HG02981 (cell line): ENCODE measurements around the gene PDIA3.
"Not testable (repeated sequence)": the region's sequence is repeated elsewhere in the genome, so short reads cannot be mapped to it uniquely, and the experiment has no call there.

Experiments used
- ATAC-seq: cut with Tn5 transposase; IDR thresholded peaks from one replicate; pipeline ENCODE4 v1.9.1; 2021; ENCODE audit warnings: mild to moderate bottlenecking, moderate library complexity; ENCODE audit not compliant: unreplicated experiment

Gene PDIA3

GRCh38 chr15:43776101-43776717 is 30.0 kb downstream of the PDIA3 start:
- peak; percentile 64 for ATAC-seq

GRCh38 chr15:43776718-43777266 is 30.6 kb downstream of the PDIA3 start, which contains the start of gene ELL3:
TSS of gene ELL3 (minus strand) at chr15:43776966. CDS start at chr15:43776901, 65 bp downstream.
- ATAC-seq = peak; percentile 33

GRCh38 chr15:43777267-43777914 is 31.2 kb downstream of the PDIA3 start:
- ATAC-seq = peak; percentile 58

GRCh38 chr15:43779016-43779415 is 32.8 kb downstream of the PDIA3 start:
- ATAC-seq = no peak

- ATAC-seq = no peak
Observed at GRCh38 chr15:43789409-43789808, 43.2 kb downstream of the PDIA3 start.

- ATAC-seq = peak; percentile 85
Observed at GRCh38 chr15:43791993-43792760, 45.9 kb downstream of the PDIA3 start, which contains the start of gene SERF2. TSS of gene SERF2 (plus strand) at chr15:43792320. CDS start at chr15:43792377, 57 bp downstream.

GRCh38 chr15:43792761-43793476 is 46.7 kb downstream of the PDIA3 start:
- ATAC-seq = no peak

- ATAC-seq = no peak
Observed at GRCh38 chr15:43793647-43794046, 47.4 kb downstream of the PDIA3 start.

- no peak for ATAC-seq
Observed at GRCh38 chr15:43794269-43795037, 48.2 kb downstream of the PDIA3 start.

GRCh38 chr15:43795197-43795596 is 49.0 kb downstream of the PDIA3 start:
- ATAC-seq = no peak

GRCh38 chr15:43795997-43796396 is 49.8 kb downstream of the PDIA3 start:
- ATAC-seq = no peak

- ATAC-seq = no peak
Observed at GRCh38 chr15:43796566-43796965, 50.3 kb downstream of the PDIA3 start.

- no peak for ATAC-seq
Observed at GRCh38 chr15:43799209-43799944, 53.1 kb downstream of the PDIA3 start.

GRCh38 chr15:43799945-43800285 is 53.7 kb downstream of the PDIA3 start, which contains the start of gene SERINC4:
TSS of gene SERINC4 (minus strand) at chr15:43800220. CDS start at chr15:43799986, 234 bp downstream.
- ATAC-seq = no peak

- peak; percentile 93 for ATAC-seq
Observed at GRCh38 chr15:43800286-43801141, 54.3 kb downstream of the PDIA3 start, which contains the start of gene HYPK. TSS of gene HYPK (plus strand) at chr15:43800599. CDS start at chr15:43800623, 24 bp downstream.

GRCh38 chr15:43802676-43803075 is 56.4 kb downstream of the PDIA3 start:
- ATAC-seq = not testable (repeated sequence)

- ATAC-seq = no peak
Observed at GRCh38 chr15:43808435-43808950, 62.3 kb downstream of the PDIA3 start.
